Thoracic aorta (tissue), 2 donors: ENCODE results near the gene MAP6. TPM values are rescaled to one million over a fixed set of nuclear protein-coding genes. Genes with fewer than 3 reads are reported as not detected.

Experiments
- ATAC-seq: fragments of 150-250 bp; one replicate; pipeline ENCODE4 v1.8.0; 2017; ENCODE audit warnings: low read depth; ENCODE audit not compliant: insufficient number of reproducible peaks, low FRiP score
- DNase-seq: peaks from one replicate; pipeline ENCODE4 v3.0.0-alpha.2; 2020; ENCODE audit warnings: low spot score
- H3K27ac ChIP-seq, 2 donors: fragments of 200-600 bp; sonication (generic); 1 replicate in 1 of 2; 2 replicates in 1 of 2; pipeline ENCODE4 v1.5.1; 2016; ENCODE audit warnings: mild to moderate bottlenecking in 2 of 2, moderate library complexity in 2 of 2
- H3K27me3 ChIP-seq: fragments of 200-600 bp; sonication (generic); replicated peaks from 2 replicates; pipeline ENCODE4 v1.6.0; 2016; ENCODE audit warnings: mild to moderate bottlenecking; ENCODE audit not compliant: insufficient read depth
- H3K36me3 ChIP-seq: fragments of 200-600 bp; sonication (generic); one replicate; pipeline ENCODE4 v1.5.1; 2016
- H3K4me1 ChIP-seq, 2 donors: fragments of 200-600 bp; sonication (generic); 1 replicate in 1 of 2; 2 replicates in 1 of 2; pipeline versions ENCODE4 v1.5.1 to v1.6.0; 2016; ENCODE audit warnings: low read depth in 2 of 2, mild to moderate bottlenecking in 1 of 2; ENCODE audit not compliant: control insufficient read depth in 1 of 2
- H3K4me3 ChIP-seq: fragments of 200-600 bp; sonication (generic); 2 replicates; pipeline ENCODE4 v1.5.1; 2016; ENCODE audit warnings: mild to moderate bottlenecking
- H3K9me3 ChIP-seq: fragments of 200-600 bp; sonication (generic); 2 replicates; pipeline ENCODE4 v1.5.1; 2016
- CTCF ChIP-seq: fragments of 200-600 bp; sonication (generic); IDR thresholded peaks from one replicate; pipeline ENCODE4 v1.5.1; 2019; ENCODE audit warnings: antibody characterized with exemption
- total RNA-seq, 2 donors: library from RNA; depleted of rRNA; stranded (reverse); fragments of >200 nt; gene quantifications; one replicate each; pipeline versions ENCODE4 v1.1.0 to v1.2.3, GENCODE V29; 2016

MAP6 gene
- total RNA-seq, 2 donors from 2014 or later: 15.6 to 16.4 TPM

GRCh38 chr11:75632450-75632849 lies 36.4 kb downstream of the MAP6 start:
- H3K9me3 ChIP-seq: no peaks in the 10 kb centered on the region
- no peak overlapping the region for H3K4me3 ChIP-seq
- TF ChIP-seq CTCF: no peak
- no peak for ATAC-seq
- no peaks in the 10 kb centered on the region for H3K36me3 ChIP-seq
- DNase-seq: no peak
- H3K27me3 ChIP-seq: no peaks in the 10 kb centered on the region
- no peak overlapping the region for H3K27ac ChIP-seq
- peaks cover 3 to 15% of the 10 kb centered on the region in 2 donors for H3K4me1 ChIP-seq

GRCh38 chr11:75631086-75631730 lies 37.6 kb downstream of the MAP6 start:
- no peak for ATAC-seq
- DNase-seq: no peak
- H3K4me3 ChIP-seq: no peak overlapping the region
- TF ChIP-seq CTCF: no peak
- no peaks in the 10 kb centered on the region for H3K27me3 ChIP-seq
- H3K27ac ChIP-seq: no peak overlapping the region
- no peaks in the 10 kb centered on the region for H3K36me3 ChIP-seq
- no peaks in the 10 kb centered on the region for H3K9me3 ChIP-seq
- peaks cover 3 to 21% of the 10 kb centered on the region in 2 donors for H3K4me1 ChIP-seq

GRCh38 chr11:75627906-75628668 lies 40.8 kb downstream of the MAP6 start:
- Histone ChIP-seq H3K4me1 (peaks cover 0 to 9% of the 10 kb centered on the region in 2 donors), H3K27me3 (no peaks in the 10 kb centered on the region), H3K36me3 (no peaks in the 10 kb centered on the region), H3K27ac (no peak overlapping the region), H3K9me3 (no peaks in the 10 kb centered on the region), H3K4me3 (no peak overlapping the region)
- no peak for TF ChIP-seq CTCF
- ATAC-seq (no peak), DNase-seq (no peak)

GRCh38 chr11:75626889-75627529 lies 41.8 kb downstream of the MAP6 start:
- Histone ChIP-seq H3K36me3 (no peaks in the 10 kb centered on the region), H3K4me3 (no peak overlapping the region), H3K27ac (no peak overlapping the region), H3K27me3 (no peaks in the 10 kb centered on the region), H3K9me3 (no peaks in the 10 kb centered on the region), H3K4me1 (peaks cover 0 to 9% of the 10 kb centered on the region in 2 donors)
- no peak for DNase-seq
- TF ChIP-seq CTCF: no peak
- ATAC-seq: no peak
